DND-41 (cell line): Measurements from ENCODE around the gene NPY4R2.
"Not testable (repeated sequence)": the region's sequence is repeated elsewhere in the genome, so short reads cannot be mapped to it uniquely, and the experiment has no call there.

Experiments used
- EZH2 ChIP-seq: IDR thresholded peaks from 3 replicates; pipeline ENCODE4 v1.6.1; 2012; ENCODE audit warnings: borderline replicate concordance, low read depth, mild to moderate bottlenecking, moderate library complexity, low read length, inconsistent platforms; ENCODE audit not compliant: severe bottlenecking
- TF ChIP-seq, protein P1 (sequence below): IDR thresholded peaks from 2 replicates; pipeline ENCODE4 v1.5.1; 2012; ENCODE audit warnings: borderline replicate concordance, low read length, moderate library complexity, mild to moderate bottlenecking; ENCODE audit not compliant: poor library complexity, severe bottlenecking; ENCODE audit errors: extremely low read depth

DNA sequence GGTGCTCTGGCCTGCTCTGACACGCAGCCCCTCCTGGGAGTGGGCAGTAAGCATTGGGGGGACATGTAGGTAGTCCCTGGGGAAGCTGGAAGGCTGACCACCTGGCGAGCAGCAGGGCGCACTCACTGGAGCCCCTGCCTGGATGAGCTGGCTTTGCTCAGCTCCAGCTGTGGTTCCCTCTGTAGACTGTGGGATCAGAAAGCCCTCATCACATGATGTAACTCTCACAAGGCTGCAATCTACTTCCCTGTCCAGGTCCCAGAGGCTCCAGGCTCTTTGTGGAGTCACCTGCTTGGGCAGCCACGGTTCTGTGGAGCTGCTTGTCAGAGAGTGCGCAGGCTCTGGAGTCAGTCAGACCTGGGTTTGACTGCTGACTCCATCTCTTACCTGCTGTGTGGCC, 44.3 kb downstream of the NPY4R2 start:
- TF ChIP-seq, protein P1, sequence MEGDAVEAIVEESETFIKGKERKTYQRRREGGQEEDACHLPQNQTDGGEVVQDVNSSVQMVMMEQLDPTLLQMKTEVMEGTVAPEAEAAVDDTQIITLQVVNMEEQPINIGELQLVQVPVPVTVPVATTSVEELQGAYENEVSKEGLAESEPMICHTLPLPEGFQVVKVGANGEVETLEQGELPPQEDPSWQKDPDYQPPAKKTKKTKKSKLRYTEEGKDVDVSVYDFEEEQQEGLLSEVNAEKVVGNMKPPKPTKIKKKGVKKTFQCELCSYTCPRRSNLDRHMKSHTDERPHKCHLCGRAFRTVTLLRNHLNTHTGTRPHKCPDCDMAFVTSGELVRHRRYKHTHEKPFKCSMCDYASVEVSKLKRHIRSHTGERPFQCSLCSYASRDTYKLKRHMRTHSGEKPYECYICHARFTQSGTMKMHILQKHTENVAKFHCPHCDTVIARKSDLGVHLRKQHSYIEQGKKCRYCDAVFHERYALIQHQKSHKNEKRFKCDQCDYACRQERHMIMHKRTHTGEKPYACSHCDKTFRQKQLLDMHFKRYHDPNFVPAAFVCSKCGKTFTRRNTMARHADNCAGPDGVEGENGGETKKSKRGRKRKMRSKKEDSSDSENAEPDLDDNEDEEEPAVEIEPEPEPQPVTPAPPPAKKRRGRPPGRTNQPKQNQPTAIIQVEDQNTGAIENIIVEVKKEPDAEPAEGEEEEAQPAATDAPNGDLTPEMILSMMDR, result not testable (repeated sequence)
- TF ChIP-seq EZH2, result not testable (repeated sequence)
